Esophagus muscularis mucosa (tissue), 3 donors: ENCODE data around the gene PLEKHA8.

Experiments used
- POLR2A ChIP-seq: fragments of 450-650 bp; IDR thresholded peaks from one replicate; pipeline ENCODE4 v1.6.1; 2017; ENCODE audit warnings: antibody characterized with exemption, moderate library complexity, mild to moderate bottlenecking, low read depth
- POLR2AphosphoS5 ChIP-seq, 2 donors: sonication (generic); formaldehyde crosslinking; IDR thresholded peaks; one replicate each; pipeline ENCODE4 v1.6.1; 2017; ENCODE audit warnings: antibody characterized with exemption in 2 of 2
- TF ChIP-seq, protein P1 (sequence below), 3 experiments: fragments of 200-600 bp in 2 of 3; fragments of 450-650 bp in 1 of 3; sonication (generic) in 2 of 3; IDR thresholded peaks; one replicate each; pipeline ENCODE4 v1.5.1; 2017 to 2019; ENCODE audit warnings: antibody characterized with exemption in 3 of 3, mild to moderate bottlenecking in 2 of 3, moderate library complexity in 1 of 3

DNA sequence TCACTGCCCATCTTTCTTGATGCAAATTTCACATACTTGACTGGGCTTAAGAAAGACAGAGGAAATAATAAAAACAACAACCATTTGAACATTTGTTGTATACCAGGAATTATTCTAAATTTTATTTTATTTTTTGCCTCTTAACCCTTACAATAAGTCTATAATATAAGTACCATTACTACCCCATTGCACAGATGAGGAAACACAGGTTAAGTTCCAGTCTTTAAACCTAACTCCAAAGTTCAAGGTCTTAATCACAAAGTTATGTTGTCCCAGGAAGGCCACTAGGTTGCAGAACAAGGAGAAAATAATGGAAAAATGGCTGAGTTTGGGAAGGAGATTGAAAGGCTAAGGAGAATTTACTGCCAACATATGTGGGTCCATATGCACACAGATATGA lies 5.2 kb upstream of the PLEKHA8 start:
- TF ChIP-seq, protein P1, sequence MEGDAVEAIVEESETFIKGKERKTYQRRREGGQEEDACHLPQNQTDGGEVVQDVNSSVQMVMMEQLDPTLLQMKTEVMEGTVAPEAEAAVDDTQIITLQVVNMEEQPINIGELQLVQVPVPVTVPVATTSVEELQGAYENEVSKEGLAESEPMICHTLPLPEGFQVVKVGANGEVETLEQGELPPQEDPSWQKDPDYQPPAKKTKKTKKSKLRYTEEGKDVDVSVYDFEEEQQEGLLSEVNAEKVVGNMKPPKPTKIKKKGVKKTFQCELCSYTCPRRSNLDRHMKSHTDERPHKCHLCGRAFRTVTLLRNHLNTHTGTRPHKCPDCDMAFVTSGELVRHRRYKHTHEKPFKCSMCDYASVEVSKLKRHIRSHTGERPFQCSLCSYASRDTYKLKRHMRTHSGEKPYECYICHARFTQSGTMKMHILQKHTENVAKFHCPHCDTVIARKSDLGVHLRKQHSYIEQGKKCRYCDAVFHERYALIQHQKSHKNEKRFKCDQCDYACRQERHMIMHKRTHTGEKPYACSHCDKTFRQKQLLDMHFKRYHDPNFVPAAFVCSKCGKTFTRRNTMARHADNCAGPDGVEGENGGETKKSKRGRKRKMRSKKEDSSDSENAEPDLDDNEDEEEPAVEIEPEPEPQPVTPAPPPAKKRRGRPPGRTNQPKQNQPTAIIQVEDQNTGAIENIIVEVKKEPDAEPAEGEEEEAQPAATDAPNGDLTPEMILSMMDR (IDR thresholded peaks at IDR 0.05) = no peak
- TF ChIP-seq POLR2A (no peak), POLR2AphosphoS5 (IDR thresholded peaks at IDR 0.05) (no peak)
